Stimulated activated naive CD4-positive, alpha-beta T cell treated with Interleukin-2 at 50 U/mL for 16 hours (primary cell): ENCODE results near the gene CDT1.
"Not testable (repeated sequence)": the region's sequence is repeated elsewhere in the genome, so short reads cannot be mapped to it uniquely, and the experiment has no call there.

Experiments used
- DNase-seq: peaks from one replicate; lab custom pipeline; 2025; lab: John Stamatoyannopoulos, UW

Gene CDT1

DNA sequence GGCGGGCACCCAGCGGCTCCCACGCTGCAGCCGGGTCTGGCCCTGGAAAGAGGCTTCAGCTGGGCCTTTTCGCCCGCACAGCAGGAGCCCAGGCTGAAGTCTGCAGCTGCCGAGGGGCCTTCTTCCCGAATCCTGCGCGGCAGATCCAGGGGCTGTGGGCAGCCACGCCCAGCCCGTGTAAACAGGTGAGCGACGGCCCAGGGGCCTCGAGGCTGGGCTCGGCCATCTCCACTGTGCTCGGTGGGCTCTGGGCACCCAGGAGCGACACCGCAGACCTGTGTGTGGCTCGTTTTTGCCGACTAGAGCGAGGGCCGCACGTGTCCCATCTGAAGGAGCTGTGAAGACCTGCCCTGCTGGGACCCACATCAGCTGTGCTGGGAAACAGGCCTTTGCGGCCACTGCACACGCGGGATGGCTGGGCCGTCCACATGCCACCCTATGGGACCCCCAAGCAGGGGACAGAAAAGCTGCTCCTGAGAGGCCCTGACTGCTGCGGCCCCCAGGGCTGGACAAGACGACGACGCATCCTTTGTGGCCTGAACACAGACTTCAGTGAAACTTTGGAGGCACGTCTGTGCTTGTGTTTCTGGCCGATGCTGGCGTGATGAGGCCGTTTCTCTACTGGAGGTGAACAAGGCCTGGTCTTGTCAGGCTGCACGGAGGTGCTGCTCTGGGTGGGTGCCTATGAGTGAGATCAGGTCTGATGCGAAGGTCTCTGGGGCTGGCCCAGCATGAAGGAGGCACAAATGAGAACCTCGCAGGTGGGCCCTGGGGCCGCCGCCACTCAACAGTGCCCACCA is 13.3 kb downstream of the CDT1 start:
- no peak for DNase-seq

GRCh38 chr16:88817785-88818574 is 14.4 kb downstream of the CDT1 start:
- DNase-seq: no peak

DNA sequence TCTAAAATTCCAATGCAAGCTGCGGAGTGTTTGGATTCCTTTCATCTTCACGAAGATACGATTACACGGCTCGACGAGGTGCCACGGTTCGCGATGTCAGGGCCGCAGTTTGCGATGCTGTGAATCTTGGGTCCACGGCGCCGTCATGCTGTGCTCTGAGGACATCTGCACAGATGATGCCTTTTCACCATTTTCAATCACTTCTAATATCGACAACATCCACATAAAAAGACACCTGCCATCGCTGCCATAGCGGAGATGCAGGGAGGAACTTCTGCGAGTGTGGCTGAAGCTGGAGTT is 14.9 kb downstream of the CDT1 start:
- no peak for DNase-seq

DNA sequence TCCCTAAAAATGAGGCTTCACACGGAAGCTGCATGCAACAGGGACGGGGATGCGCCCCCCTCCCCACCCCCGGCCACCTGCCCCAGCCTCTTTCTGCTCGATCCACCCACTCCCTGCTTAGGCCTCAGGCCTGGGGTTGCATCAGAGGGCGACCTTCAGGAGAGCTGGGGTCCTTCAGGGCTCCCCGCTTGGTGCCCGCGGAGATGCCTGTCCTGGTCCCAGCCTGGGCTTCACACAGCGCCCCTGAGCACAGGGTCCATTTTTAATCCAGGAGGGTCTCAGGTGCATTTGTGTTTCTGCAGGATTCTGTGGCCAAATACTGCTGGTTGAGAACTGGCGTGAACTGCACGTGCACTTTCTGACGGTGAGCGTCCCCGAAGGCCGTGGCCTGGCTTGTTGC is 15.5 kb downstream of the CDT1 start:
- no peak for DNase-seq

- no peak for DNase-seq
Measured at GRCh38 chr16:88820385-88821025, 16.9 kb downstream of the CDT1 start.

DNA sequence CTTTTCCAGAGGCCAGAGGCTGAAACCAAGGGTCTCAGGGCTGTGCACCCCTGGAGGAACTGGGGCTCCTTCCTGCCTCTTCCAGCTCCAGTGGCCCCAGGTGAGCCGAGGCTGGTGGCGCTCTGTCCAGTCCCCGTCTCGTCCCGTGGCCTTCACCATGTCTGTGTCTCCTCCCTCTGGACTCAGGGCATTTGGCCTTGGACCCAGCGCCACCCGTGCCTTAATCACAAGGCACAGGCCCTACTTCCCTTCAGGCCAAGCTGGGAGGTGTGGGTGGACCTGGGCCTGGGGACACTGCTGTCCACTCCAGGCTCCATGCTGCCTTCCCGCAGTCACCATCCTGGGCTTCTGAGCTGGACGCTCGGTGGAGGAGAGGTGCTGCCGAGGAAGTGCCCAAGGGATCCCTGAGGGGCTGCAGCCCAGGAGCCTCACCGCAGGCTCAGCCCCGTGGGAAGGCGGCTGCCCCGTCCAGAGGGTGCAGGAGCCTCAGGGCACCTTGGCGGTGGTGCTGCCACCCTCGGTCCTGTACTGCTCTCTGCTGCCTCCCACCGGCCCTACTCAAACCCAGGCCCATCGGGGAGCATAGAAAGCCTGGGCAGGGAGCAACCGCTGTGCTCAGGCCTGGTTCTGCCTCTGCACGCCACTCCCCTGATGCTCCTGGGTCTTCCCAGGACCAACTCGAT is 17.7 kb downstream of the CDT1 start:
- DNase-seq: no peak

GRCh38 chr16:88822281-88823040 is 18.9 kb downstream of the CDT1 start:
- DNase-seq: no peak

- DNase-seq: not testable (repeated sequence)
Measured at GRCh38 chr16:88823646-88824045, 20.1 kb downstream of the CDT1 start.

DNA sequence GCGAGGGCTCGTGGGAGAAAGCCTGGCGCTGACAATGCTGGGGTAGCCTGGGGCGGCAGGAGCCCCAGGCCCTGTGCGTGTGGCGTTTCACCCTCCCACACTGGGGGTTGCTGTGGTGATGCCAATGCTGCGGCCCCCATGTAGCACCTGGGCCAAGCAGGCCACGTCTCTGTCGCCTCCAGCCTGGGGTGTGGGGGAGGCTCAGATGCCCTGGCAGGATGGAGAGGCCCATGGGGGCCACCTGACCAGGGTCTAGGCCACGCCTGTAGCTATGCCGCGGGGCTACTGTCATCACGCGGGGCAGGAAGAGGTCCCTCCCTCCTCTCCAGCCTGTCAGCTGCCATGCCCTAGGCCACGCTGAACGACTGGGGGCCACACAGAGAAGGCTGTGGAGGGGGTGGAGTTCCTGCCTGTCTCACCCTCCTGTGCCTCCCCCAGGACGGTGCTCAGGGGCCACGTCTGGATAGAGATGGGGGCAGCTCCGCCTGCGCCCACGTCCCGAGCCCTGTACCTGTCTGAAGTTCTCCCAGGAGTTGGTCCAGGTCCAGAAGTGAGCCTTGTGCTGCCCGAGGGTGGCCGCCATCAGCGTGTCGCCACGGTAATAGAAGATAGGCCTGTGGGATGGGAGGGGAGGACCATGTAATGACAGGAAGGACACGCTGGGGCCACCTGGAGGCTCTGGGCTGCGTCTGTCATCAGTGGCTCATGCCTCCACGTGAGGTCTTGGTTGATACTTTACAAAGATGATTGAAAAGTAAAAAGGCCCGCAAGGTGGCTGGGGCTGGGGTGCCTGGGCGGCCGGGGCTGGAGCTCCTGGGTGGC is 20.9 kb downstream of the CDT1 start:
- DNase-seq: no peak

DNA sequence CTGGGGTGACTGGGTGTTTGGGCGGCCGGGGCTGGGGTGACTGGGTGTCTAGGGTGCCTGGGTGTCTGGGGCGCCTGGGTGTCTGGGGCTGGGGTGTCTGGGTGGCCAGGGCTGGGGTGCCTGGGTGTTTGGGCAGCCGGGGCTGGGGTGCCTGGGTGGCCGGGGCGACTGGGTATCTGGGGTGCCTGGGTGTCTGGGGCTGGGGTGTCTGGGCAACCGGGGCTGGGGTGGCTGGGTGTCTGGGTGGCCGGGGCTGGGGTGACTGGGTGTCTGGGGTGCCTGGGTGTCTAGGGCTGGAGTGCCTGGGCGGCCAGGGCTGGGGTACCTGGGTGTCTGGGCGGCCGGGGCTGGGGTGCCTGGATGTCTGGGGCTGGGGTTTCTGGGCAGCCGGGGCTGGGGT is 21.6 kb downstream of the CDT1 start:
- DNase-seq: no peak

DNA sequence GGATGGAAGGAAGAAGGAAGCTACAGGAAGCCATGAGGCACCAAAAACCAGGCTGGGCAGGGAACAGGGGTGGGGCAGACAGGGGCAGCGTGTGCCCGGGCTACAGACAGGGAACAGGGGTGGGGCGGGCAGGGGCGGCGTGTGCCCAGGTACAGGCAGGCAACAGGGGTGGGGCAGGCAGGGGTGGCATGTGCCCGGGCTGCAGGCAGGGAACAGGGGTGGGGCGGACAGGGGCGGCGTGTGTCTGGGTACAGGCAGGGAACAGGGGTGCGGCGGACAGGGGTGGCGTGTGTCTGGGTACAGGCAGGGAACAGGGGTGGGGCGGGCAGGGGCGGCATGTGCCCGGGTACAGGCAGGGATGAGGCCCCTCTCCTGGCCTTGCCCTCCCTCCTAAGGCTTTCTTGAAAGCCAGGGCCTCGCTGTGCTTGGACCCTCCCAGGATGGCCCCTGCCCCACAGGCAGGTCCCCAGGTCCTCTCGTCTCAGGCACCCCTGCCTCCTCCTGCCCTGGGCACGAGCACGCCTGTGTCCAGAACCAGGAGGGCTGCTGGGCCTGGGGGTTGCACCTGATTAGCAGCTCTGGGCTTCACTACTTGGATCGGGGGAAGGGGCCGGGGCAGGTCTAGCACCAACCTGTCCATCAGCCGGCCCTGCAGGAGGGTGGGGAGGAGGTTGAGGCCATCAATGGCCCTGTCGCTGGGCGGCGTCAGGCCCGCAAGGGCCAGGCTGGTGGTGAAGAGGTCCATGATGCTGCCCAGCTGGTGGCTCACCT is 22.7 kb downstream of the CDT1 start:
- DNase-seq: no peak

GRCh38 chr16:88827727-88828126 is 24.1 kb downstream of the CDT1 start:
- DNase-seq: no peak

DNA sequence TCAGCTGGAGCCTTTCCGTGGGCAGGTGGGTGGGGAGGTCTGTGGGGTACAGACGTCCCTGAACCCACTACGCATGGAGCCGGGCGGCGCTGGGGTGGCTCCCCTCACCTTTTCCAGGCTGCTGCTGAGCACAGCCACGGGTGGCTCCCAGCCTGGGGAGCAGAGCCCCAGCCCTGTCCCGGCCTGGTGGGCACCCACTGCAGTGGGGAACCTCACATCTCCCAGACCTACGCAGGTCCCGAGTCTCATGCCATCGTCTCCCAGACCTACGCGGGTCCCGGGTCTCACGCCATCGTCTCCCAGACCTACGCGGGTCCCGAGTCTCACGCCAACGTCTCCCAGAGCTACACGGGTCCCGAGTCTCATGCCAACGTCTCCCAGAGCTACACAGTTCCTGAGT is 25.1 kb downstream of the CDT1 start:
- no peak for DNase-seq

GRCh38 chr16:88830258-88830657 is 26.7 kb downstream of the CDT1 start:
- no peak for DNase-seq

GRCh38 chr16:88830783-88831182 is 27.2 kb downstream of the CDT1 start:
- DNase-seq: no peak

DNA sequence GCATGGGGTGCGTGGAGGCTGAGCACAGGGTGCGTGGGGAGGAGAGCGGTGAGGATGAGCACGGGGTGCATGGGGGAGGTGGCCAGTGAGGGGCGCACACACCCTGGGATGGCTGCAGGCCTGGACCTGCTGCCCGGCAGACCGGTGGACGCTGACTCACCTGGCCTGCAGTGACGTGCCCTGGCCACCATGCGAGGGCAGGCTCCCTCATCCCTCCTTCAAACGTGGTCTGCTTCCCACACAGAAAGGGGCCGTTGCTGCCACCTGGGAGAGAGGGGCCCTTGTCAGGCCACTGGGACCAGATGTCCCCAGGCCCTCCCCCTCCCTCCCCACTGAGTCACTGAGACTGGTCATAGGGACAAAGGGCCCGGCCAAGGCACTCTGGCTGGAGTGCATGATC is 28.2 kb downstream of the CDT1 start:
- no peak for DNase-seq

DNA sequence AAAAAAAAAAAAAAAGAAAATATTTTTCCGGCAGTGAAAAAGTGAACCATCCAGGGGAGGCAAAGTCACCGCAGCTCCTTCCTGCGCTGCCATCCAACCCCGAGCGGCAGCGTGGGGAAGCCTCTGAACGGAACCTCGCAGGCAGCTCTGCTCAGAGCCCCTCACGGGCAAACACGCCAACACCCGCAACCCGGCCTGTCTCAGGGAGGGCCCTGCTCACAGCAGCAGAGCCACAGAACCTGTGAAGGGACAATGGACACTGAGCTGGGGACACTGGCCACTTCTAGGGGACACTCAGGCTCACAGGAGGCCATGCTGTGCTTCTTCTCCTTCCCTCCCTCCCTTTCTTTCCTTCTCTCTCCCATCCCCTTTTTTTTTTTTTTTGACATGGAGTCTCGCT is 29.5 kb downstream of the CDT1 start:
- DNase-seq: no peak

GRCh38 chr16:88834670-88835069 is 31.1 kb downstream of the CDT1 start:
- DNase-seq: no peak

DNA sequence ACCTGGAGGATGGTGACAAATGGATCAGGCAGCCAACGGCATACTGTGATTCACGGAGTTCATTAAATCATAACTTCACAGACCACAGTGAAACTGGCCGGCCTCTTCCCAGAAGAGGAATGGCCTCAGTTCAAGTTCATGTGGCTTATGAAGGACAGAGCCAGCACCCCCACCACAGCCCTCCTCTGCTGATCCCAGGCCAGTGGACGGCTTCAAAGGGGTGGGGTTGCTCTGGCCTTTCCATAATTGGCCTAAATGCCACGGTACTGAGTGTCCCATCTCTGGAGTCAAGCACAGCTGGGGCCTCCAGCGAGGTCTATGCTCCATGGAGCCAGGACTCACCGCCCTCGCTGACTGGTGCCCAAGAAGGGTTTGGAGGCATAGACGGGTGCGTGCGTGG is 31.8 kb downstream of the CDT1 start:
- no peak for DNase-seq

DNA sequence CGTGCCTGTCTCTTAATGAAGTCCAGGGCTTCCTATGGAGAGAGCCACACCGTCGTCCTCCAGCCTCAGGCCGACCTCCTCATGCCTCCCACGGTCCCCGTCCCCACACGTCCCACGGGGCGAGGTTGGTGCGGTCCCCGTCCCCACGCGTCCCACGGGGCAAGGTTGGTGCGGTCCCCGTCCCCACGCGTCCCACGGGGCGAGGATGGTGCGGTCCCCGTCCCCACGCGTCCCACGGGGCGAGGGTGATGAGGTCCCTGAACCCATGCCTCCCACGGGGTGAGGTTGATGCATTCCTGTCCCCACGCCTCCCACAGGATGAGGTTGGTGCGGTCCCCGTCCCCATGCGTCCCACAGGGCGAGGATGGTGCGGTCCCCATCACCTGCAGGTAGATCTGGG is 32.2 kb downstream of the CDT1 start:
- DNase-seq: no peak
